GM12873 (cell line): ENCODE data around the gene SELENBP1.

Experiments used
- CTCF ChIP-seq: IDR thresholded peaks from 2 replicates; pipeline ENCODE4 v1.5.1; 2012; ENCODE audit warnings: low read depth, mild to moderate bottlenecking, moderate library complexity, low read length, control low read depth; ENCODE audit not compliant: insufficient read depth; ENCODE audit errors: missing control alignments

Gene SELENBP1

GRCh38 chr1:151372058-151372934, at the start of gene SELENBP1:
Gene SELENBP1, minus strand, starts transcription at chr1:151372705. Its CDS starts 64 bp downstream, at chr1:151372641.
- no peak for TF ChIP-seq CTCF

GRCh38 chr1:151419819-151420218, 47.3 kb upstream of the SELENBP1 start:
- no peak for TF ChIP-seq CTCF

GRCh38 chr1:151418081-151418480, 45.6 kb upstream of the SELENBP1 start:
- TF ChIP-seq CTCF = no peak

- no peak for TF ChIP-seq CTCF
These were observed 43.7 kb upstream of the SELENBP1 start for GRCh38 chr1:151416231-151416630.

- no peak for TF ChIP-seq CTCF
These were observed 39.4 kb upstream of the SELENBP1 start for GRCh38 chr1:151411884-151412283.

- TF ChIP-seq CTCF = no peak
These were observed 36.4 kb upstream of the SELENBP1 start for GRCh38 chr1:151408891-151409290.

GRCh38 chr1:151407304-151407703, 34.8 kb upstream of the SELENBP1 start:
- TF ChIP-seq CTCF = no peak
